HUES6 (cell line): ENCODE results near the gene PLEKHG5.

Source experiments
- H3K27ac ChIP-seq: 2 replicates; pipeline ENCODE4 v1.7.0; 2013; ENCODE audit warnings: low read depth, mild to moderate bottlenecking, low read length, inconsistent platforms
- H3K27me3 ChIP-seq: 2 replicates; pipeline ENCODE4 v1.6.1; 2013; ENCODE audit warnings: low read length; ENCODE audit not compliant: control insufficient read depth, insufficient read depth
- H3K36me3 ChIP-seq: 2 replicates; pipeline ENCODE4 v1.6.1; 2013; ENCODE audit warnings: low read length; ENCODE audit not compliant: control insufficient read depth, insufficient read depth
- H3K4me1 ChIP-seq: 2 replicates; pipeline ENCODE4 v1.6.1; 2013; ENCODE audit warnings: low read length; ENCODE audit not compliant: control insufficient read depth, insufficient read depth
- H3K4me3 ChIP-seq: 2 replicates; pipeline ENCODE4 v1.5.1; 2013; ENCODE audit warnings: low read depth, low read length
- H3K9ac ChIP-seq: one replicate; pipeline ENCODE4 v1.6.1; 2013; ENCODE audit warnings: mild to moderate bottlenecking, low read length
- H3K9me3 ChIP-seq: 2 replicates; pipeline ENCODE4 v1.6.1; 2013; ENCODE audit warnings: low read depth, low read length; ENCODE audit not compliant: control insufficient read depth, insufficient read depth

The PLEKHG5 gene

DNA sequence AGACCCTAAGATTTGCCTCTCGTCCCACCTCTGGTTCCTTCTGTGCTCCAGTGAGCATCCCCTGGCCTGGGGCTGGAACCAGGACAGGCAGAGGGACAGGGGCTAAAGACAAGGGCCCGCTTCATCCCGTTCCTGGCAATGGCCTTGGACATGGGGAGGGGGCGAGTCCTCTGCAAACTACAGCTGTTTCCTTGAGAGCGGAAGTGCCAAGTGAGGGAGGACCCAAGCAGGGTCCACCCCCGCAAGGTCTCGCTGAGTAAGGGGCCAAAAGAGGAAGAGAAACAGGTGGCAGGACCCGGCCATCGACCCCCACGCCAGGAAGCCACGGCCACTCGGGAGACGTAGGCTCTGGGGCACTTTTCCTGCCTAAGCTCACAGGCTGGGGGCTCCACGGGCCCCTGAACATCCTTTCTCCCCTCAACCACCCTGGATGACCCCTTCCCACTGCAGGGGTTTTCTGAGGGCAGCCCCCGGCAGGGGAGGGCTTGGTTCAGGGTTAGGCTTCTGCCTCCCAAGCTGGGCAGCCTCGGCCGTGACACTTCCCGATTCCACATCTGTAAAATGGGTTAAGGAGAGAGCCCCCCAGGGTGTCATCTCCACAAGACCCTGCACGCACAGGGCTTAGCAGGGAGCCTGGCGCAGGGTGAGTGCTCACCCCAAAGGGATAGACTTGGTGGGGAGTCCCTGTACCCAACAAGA, 17.9 kb upstream of the PLEKHG5 start:
- Histone ChIP-seq H3K9ac (no peak overlapping the region), H3K4me3 (no peak overlapping the region), H3K27ac (no peak overlapping the region), H3K9me3 (no peaks in the 10 kb centered on the region), H3K27me3 (no peaks in the 10 kb centered on the region), H3K4me1 (peaks cover 8% of the 10 kb centered on the region; the same call in 1 of the 2 replicates), H3K36me3 (no peaks in the 10 kb centered on the region)

- Histone ChIP-seq H3K9ac (no peak overlapping the region), H3K27ac (no peak overlapping the region), H3K9me3 (no peaks in the 10 kb centered on the region), H3K4me3 (no peak overlapping the region), H3K36me3 (no peaks in the 10 kb centered on the region), H3K27me3 (no peaks in the 10 kb centered on the region), H3K4me1 (peaks cover 8% of the 10 kb centered on the region; the same call in 1 of the 2 replicates)
Observed at GRCh38 chr1:6508816-6509189, 17.3 kb upstream of the PLEKHG5 start.

DNA sequence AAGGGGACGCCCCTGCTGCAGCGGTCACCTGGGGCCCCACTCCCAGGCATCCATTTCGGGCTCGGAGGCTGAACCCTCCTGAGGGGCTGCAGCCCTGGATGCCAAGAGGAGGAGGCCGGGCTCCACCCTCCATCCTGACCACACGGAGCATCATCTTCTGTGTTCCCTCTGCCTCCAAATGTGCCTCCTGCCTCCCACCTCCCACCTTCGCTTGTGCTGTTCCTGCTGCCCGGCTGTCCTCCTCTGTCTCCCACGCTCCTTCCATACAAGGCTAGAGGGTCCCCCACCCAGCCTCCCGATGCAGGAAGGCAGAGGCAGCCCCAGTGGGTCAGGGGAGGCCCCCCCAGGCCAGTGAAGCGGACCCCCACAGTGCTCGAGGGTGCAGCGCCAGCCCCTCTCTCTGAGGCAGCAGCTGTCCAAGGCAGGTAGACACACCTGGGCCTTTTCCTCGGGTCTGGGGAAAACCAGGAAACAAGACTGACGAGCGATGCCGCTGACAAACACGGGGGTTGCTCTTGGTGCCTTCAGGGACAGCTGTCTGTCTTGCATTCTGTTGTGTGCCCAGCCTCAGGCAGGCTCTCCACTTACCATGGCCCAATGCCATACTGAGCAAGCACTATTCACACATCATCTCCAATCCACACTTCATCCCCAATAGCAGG, 16.8 kb upstream of the PLEKHG5 start:
- Histone ChIP-seq H3K36me3 (no peaks in the 10 kb centered on the region), H3K27me3 (no peaks in the 10 kb centered on the region), H3K4me3 (no peak overlapping the region), H3K9ac (no peak overlapping the region), H3K27ac (no peak overlapping the region), H3K4me1 (peaks cover 8% of the 10 kb centered on the region; the same call in 1 of the 2 replicates), H3K9me3 (no peaks in the 10 kb centered on the region)

DNA sequence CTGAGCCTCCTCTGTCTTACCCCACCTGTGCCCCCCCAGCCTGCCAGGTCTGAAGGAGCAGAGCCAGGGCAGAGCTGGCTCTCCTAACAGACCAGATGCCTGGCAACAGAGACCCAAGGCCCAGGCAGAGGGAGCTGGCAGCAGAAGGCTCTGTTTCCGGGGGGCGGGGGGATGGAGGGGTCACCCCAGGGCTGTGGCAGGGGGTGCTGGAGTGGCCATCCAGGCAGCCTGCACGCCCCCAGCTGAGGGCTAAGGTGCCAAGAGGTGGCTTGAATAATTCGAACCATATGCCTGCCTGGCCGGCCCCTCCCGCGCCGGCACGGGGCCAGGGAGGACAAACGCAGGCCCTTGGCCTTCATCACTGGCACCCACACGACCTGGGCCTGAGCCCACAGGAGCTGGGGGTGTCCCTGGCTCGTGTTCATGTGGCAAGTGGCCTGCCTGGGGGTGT, 16.0 kb upstream of the PLEKHG5 start:
- Histone ChIP-seq H3K4me1 (peaks cover 4% of the 10 kb centered on the region; the same call in 1 of the 2 replicates), H3K27ac (no peak overlapping the region), H3K36me3 (no peaks in the 10 kb centered on the region), H3K4me3 (no peak overlapping the region), H3K9me3 (no peaks in the 10 kb centered on the region), H3K27me3 (no peaks in the 10 kb centered on the region), H3K9ac (no peak overlapping the region)

DNA sequence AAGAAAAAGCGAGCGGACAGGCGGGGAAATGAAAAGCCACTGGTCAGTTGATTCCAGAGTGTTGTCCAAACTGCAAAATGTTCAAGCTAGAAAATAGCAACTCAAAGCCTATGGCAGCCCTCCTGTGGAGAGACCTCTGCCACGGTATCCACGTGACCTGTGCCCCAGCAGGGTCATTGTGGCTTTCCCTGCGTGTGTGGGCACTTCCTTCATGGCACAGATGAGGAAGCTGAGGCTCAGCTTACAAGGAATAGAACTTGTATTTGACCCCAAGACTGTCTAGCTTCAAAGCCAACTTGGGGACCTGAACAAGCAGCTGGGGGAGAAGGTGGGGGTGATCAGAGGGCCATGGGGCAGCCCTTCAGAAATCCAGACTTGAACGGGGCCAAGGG, 15.6 kb upstream of the PLEKHG5 start:
- no peak overlapping the region for H3K4me3 ChIP-seq
- no peaks in the 10 kb centered on the region for H3K9me3 ChIP-seq
- H3K27me3 ChIP-seq, result no peaks in the 10 kb centered on the region
- no peaks in the 10 kb centered on the region for H3K36me3 ChIP-seq
- no peak overlapping the region for H3K27ac ChIP-seq
- H3K4me1 ChIP-seq, result peaks cover 4% of the 10 kb centered on the region; the same call in 1 of the 2 replicates
- H3K9ac ChIP-seq, result no peak overlapping the region

DNA sequence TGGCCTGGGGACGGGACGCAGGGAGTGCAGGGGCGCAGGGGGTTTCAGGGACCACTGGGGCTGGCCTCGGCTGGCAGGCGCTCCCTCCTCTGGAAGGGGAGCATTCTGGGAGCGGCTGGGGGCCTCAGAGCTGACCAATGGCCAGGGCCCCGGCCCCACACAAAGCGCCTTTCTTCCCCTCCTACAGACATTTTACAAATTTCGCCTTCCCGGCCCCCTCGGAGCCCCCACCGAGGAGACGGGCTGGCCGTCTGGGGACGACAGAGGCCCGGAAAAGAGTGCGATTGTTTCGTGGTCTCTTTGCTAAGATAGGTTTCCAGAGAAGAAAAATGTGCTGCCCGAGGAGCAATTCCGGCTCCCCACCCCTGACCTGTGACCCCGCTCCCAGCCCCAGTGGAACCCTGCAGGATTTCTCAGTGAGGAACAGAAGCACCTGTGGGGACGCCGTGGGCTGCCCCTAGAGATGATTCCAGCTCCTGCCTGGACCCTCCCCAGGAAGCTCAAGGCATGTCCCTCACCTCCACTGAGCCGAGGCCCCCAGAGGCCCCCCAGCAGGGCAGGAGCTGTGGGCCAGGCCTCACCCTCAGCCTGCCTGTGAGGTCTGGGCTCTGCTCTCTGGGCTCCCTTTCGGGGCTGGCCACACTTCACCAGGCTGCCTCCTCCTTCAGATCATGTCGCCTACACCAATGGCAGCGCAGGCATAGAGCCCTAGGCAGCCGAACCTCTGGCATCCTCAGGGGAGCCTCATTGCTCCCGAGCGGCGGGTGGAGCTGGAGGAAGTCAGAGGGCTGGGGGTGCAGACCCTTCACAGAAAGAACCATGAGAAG, 15.0 kb upstream of the PLEKHG5 start:
- Histone ChIP-seq H3K9me3 (no peaks in the 10 kb centered on the region), H3K27ac (no peak overlapping the region), H3K4me1 (peaks cover 4% of the 10 kb centered on the region; the same call in 1 of the 2 replicates), H3K4me3 (no peak overlapping the region), H3K36me3 (no peaks in the 10 kb centered on the region), H3K9ac (no peak overlapping the region), H3K27me3 (no peaks in the 10 kb centered on the region)

GRCh38 chr1:6505367-6506209, 14.1 kb upstream of the PLEKHG5 start:
- H3K9ac ChIP-seq, result no peak overlapping the region
- H3K4me1 ChIP-seq, result peaks cover 4% of the 10 kb centered on the region; the same call in 1 of the 2 replicates
- no peaks in the 10 kb centered on the region for H3K9me3 ChIP-seq
- H3K4me3 ChIP-seq, result no peak overlapping the region
- H3K27me3 ChIP-seq, result no peaks in the 10 kb centered on the region
- H3K27ac ChIP-seq, result no peak overlapping the region
- no peaks in the 10 kb centered on the region for H3K36me3 ChIP-seq

GRCh38 chr1:6504887-6505286, 13.4 kb upstream of the PLEKHG5 start:
- H3K9ac ChIP-seq, result no peak overlapping the region
- H3K27ac ChIP-seq, result no peak overlapping the region
- H3K27me3 ChIP-seq, result no peaks in the 10 kb centered on the region
- H3K9me3 ChIP-seq, result no peaks in the 10 kb centered on the region
- peaks cover 4% of the 10 kb centered on the region; the same call in 1 of the 2 replicates for H3K4me1 ChIP-seq
- no peaks in the 10 kb centered on the region for H3K36me3 ChIP-seq
- no peak overlapping the region for H3K4me3 ChIP-seq

DNA sequence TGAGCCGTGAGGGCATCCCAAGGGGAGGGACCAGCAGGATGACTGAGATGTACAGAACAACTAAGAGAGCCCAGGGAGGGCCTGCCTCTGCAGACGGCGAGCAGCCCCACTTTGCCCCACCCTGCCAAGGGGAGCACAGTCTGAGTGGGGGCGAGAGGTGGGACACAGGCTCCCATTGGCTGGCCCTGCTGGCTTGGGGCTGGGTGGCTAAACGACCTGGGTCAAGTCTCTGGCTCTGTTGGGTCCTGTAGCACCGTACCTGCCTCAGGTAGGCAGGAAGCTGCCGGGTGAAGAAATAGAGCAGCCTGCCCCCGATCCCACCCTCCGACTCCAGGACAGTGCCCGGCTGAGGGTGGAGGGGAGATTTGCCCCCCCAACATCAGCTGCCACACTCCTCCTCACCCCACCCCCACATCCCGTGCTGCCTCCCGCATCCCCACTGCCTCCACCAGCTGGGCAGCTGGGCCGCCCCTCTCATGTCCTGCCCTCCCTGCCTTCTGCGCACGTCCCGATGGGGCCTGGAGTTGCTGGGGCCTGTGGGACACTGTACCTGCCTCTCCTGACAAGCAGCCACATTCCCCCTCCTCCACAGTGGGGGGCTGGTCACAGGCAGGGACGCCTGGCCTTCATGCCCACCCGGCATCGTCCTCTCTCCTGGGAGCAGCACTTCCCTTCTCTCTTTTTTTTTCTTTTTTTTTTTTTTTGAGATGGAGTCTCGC, 12.6 kb upstream of the PLEKHG5 start:
- H3K9me3 ChIP-seq, result no peaks in the 10 kb centered on the region
- no peak overlapping the region for H3K9ac ChIP-seq
- H3K36me3 ChIP-seq, result no peaks in the 10 kb centered on the region
- H3K4me3 ChIP-seq, result no peak overlapping the region
- H3K4me1 ChIP-seq, result peaks cover 4% of the 10 kb centered on the region; the same call in 1 of the 2 replicates
- 0 out of 2 replicates have a peak, but pooled peaks cover under 1% of the 10 kb centered on the region for H3K27me3 ChIP-seq
- no peak overlapping the region for H3K27ac ChIP-seq
